Measurements from ENCODE around the gene ABCA3.
"Not testable (repeated sequence)": the region's sequence is repeated elsewhere in the genome, so short reads cannot be mapped to it uniquely, and the experiment has no call there.

The ABCA3 gene

GRCh38 chr16:2278956-2279800 lies 61.4 kb downstream of the ABCA3 start:
- no peak for DNase-seq (ENCODE audit: low read depth)

- no peak for DNase-seq (ENCODE audit: low read depth)
Observed at GRCh38 chr16:2278272-2278608, 62.3 kb downstream of the ABCA3 start.

DNA sequence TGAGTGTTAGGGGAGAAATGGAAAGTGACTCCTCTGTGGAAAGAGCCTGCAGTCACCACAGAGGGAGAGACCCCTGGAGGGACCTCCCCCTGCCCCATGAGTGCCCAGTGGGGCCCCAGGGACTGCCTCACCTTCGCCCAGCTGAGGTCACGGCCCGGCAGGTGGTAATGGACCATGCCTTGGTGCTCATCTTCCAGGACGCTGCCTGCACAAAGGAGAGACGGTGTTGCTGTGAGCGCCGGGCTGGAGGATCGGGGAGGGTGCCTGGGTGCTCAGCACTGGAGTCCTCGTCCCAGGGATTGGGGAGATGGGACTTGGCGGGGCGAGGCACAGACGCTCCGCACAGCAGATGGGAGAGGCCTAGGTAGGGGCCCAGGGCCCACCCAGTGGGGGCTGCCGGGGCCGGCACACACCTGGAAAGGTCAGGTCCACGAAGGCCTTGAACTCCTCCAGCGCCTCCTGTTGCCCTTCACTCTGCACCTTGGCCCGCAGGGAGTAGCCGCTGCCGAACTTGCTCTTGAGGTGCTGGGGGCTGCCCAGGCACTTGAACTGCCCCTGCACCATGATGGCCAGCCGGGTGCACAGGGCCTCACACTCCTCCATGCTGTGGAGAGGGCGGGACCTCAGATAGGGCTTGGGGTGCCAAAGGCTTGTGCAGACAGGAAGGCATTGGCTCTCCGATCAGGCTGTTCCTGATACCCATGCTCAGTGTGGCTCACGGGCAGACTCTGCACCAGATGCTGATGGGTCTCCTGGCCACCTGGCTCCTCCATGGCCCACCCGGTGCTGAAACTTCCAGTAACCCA lies 62.9 kb downstream of the ABCA3 start:
- DNase-seq (ENCODE audit: low read depth): no peak

DNA sequence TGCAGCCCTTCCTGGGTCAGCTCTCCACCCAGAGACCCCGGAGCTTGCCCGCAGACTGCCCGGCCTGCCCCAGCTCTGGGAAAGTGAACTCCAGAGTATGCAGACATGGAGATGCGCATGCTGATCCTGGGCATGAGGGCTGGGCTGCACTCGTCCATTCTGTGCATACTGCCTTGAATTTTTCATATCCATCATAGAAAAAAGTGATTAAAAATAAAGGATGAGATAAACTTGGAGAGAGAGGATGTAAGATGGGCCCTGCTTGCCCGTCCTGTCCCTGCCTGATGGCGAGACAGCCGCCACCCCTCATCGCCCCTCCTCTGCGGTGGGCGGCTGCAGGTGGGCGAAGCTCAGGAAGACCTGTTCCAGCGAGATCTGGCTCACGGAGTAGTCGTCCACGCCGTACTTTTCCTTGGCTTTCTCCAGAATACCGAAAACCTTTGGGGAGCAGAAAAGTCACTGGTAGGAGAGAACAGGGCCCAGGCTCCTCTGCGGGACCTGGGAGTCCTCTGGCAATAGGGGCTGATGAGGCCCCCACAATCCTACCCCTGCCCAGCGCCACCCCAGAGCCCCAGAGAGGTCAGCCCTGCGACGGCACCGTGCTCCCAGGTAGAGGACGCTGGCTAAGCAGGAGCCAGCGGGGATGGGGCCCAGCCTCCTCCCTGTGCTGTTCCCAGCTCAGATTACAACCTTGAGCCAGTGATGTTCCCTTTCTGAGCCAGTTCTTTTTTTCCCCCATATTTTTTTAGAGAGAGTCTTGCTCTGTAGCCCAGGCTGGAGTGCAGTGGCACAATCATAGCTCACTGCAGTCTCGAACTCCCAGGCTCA lies 63.9 kb downstream of the ABCA3 start:
- no peak for DNase-seq (ENCODE audit: low read depth)

GRCh38 chr16:2275476-2276367 lies 64.8 kb downstream of the ABCA3 start:
- no peak for DNase-seq (ENCODE audit: low read depth)

DNA sequence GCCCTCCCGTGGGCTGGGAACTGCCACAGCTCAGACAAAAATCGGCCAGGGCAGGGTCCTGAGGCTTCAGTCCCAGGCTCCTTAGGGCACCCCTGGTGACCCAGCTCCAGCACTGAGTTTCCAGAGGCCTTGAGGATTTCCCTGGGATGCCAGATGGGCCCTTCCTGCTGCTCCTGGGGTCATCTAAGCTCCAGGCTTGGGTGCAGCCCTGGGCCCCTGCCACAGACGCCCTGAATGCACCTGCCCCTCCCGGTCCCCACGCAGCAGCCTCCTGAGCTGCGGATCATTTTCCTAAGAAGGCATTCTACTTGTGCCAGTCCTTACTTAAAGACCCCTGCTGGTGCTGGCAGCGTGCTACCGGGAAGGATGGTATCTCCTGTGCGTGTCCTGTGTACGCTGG lies 66.6 kb downstream of the ABCA3 start:
- no peak for DNase-seq (ENCODE audit: low read depth)

- DNase-seq (ENCODE audit: low read depth): no peak
Observed at GRCh38 chr16:2273484-2273883, 67.0 kb downstream of the ABCA3 start.

- no peak for DNase-seq (ENCODE audit: low read depth)
Observed at GRCh38 chr16:2271848-2272461, 68.6 kb downstream of the ABCA3 start.

DNA sequence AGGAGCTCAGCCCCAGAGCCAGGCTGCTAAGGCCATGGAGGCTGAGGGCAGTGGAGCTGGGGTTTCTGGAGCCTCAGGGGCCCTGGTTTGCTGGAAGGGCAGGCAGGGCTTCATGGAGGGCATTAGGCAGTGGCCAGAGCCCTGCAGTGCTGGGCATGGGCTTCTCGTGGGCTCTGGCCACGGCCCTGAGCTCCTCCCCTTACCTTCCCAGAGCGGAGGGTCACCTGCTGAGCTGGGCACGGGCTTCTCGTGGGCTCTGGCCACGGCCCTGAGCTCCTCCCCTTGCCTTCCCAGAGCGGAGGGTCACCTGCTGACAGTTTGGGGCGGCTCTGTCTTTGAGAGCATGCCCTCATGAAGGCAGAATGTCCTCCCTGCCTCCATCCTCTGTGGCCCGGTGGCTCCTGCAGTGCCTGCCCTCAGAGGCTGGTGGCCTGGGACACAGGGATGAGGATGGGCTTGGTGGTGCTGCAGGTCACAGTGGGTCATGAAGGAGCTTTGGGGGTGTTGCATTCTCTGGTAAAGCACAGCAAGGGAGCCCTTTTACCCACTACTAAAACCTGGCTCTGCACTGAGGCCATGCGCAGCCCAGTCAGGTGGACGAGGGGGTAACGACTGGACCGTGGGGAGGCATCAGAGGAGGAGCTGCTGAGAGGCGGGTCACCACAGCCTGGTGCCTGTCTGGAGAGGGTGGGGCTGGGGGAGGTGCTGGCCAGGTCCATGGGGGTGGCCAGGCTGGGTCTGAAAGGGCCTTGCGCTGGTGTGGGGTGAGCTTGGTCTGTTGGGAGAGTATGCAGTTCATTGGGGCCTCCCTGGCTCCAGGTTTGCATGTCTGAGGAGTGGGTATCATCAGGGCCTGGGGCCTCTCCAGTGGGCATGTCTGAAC lies 69.7 kb downstream of the ABCA3 start:
- no peak for DNase-seq (ENCODE audit: low read depth)

GRCh38 chr16:2270070-2270462 lies 70.5 kb downstream of the ABCA3 start:
- DNase-seq (ENCODE audit: low read depth): no peak

DNA sequence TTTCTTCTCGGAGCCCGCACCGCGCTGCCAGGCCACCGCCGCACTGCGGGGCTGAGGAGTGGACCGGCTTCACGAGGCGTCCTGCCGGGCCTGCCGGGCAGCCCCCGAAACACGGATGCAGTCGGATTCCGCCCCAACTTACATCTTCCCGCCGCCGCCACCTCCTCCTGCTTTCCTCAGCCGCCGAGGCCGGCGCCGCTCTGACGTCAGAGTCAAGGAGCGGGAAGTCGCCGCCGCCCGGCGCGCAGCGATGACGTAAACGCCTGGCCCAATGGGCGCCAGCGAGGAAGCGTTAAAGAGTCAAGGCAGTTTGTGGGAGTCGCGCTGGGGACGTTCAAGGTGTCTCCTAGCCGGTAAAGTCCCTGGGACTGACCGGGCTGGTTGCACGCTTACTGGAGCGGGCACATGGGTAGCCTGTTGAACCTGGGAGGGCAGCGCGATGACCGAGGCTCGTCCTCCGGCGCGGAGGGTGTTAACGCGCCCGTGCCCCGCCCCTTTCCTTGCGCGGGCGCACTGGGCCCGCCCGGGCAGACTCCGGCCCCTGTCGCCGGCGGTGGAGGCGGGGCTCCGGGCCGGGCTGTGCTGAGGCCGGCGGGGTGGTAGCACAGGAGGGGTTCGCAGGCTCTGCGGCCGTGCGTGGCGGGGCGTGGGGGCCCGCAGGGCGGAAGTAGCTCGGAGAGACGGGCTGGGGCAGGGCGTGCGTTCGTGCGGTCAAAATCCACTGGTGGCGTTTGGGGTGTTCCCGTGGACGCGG lies 72.4 kb downstream of the ABCA3 start, which contains the start of gene RNPS1:
TSS of gene RNPS1 (minus strand) at position 214 of the 754 bp plus-strand sequence. CDS start 3,483 bp downstream, outside the sequence.
- DNase-seq (ENCODE audit: low read depth): peak; percentile 92

DNA sequence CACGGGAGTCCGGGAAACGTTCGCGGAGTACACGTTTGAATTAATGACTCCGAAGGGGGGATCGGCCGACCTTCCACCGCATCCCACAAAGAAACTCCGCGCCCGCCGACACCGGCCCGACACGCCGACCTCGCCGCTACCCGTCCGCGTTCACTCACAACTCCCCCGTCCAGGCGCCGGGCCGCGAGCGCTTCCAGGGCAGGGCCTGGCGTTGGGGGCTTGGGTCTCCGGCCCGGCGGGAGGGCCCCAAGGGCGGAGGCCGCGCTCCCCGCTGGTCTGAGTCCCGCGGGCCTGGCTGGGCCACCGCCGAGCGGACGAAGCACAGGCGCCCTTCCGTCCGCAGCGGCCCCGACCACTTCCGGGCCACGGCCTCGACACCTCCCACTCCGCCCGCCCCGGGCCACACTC lies 73.0 kb downstream of the ABCA3 start:
- not testable (repeated sequence) for DNase-seq (ENCODE audit: low read depth)

DNA sequence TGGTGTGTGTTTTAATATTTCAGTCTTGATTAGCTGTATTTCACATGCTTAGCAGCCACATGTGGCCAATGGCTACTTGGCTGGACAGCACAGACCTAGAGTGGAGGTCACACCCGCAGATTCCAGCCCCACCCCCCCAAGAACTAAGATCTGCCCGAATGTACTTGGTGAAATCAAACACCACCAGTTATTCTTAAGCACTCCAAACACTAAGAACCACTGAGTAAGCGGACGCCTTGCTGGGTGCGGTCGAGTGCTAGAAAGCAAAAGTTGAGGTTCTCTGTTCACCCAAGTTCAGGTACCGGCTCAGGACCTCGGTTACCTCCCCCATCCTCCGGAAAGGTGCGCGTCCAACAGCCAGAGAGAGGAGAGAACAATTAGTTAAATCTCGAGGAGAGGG lies 73.6 kb downstream of the ABCA3 start:
- not testable (repeated sequence) for DNase-seq (ENCODE audit: low read depth)

DNA sequence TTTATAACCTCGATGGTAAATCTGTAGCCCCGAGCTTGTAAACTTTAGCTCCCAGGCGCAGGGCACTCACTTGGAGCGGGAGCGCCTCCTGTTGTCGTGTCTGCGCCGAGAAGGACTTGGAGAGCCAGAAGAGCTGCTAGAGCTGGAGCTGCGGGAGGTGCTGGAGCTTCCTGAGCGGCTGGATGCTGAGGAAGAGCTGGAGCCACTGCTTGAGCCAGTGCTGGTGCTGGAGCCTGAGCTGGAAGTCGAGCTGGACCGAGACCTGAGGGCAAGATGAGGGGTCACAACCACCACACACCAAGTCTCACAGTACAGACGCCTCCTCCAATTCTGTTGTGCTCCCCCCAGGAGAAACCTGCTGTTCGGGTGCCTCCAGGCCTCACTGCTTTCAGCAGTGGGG lies 77.5 kb downstream of the ABCA3 start:
- DNase-seq (ENCODE audit: low read depth): not testable (repeated sequence)

DNA sequence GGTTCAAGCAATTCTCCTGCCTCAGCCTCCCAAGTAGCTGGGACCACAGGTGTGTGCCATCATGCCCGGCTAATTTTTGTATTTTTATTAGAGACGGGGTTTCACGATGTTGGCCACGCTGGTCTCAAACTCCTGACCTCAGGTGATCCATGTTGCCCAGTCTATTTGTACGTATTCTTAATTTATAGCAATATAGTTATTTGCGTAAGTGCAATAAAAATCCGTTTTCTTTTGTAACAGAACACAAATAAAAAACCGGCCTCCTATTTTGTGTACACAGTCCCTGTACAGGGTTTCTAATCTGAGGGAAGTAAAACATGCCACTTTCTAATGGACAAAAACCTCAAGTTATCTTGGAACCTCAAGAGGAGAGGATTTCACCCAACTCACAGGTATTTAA lies 80.3 kb downstream of the ABCA3 start:
- no peak for DNase-seq (ENCODE audit: low read depth)

GRCh38 chr16:2258530-2258929 lies 82.0 kb downstream of the ABCA3 start:
- DNase-seq (ENCODE audit: low read depth): not testable (repeated sequence)

DNA sequence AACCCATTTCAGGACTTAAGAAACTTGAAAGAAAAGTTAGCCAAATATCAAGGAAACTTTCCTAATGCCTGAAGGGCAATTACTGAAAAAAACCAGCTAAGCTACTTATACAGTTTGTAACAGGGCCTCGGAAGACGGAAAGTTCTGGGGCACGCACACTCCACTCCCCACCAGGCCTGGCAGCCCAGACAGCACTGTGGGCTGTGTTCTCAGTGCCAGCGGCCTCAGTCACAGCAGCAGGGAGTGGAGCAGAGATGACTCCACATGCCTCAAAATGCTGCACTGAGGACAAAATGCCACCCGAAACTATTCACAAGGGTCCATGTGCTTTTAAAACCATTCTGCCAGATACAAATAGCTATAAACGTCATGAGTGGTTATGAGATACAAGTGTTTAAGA lies 82.8 kb downstream of the ABCA3 start:
- no peak for DNase-seq (ENCODE audit: low read depth)

- DNase-seq (ENCODE audit: low read depth): no peak
Observed at GRCh38 chr16:2256531-2257140, 83.9 kb downstream of the ABCA3 start.

DNA sequence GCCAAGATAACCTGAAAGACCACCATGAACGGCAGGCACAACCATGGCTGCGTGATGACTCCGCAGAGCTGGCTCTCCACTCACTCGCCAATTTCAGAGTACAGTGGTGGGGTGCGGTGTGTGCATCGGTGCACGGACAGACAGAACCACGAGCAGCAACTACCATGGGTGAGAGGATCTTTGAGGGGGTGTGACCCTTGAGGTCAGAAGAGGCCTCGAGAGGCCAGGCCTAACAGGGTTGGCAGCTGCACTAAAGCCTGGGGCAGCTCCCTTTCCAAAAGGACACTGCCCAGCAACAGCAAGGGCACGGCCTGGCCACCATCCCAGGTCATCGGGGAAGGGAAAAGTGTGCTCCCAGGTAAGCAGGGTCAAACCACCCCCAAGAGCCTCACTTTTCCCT lies 87.2 kb downstream of the ABCA3 start:
- DNase-seq (ENCODE audit: low read depth): no peak

Measured in activated gamma-delta T cell treated with anti-CD3 and anti-CD28 coated beads, Interleukin-2, amount 50 U/mL, for 16 hours (primary cell).